ENCODE measurements around the gene OR52B2.

The OR52B2 gene

GRCh38 chr11:6202041-6202440 lies 31.9 kb upstream of the OR52B2 start:
- H3K36me3 ChIP-seq (ENCODE audit: insufficient read depth, low read length), result no peaks in the 10 kb centered on the region
- no peaks in the 10 kb centered on the region for H3K27me3 ChIP-seq (ENCODE audit: insufficient read depth, low read length)
- H3K4me3 ChIP-seq (ENCODE audit: low read depth, low read length), result no peak overlapping the region
- H3K79me2 ChIP-seq (ENCODE audit: control insufficient read depth, insufficient read depth, low read length, unreplicated experiment), result no peaks in the 10 kb centered on the region
- H3K4me1 ChIP-seq (ENCODE audit: control insufficient read depth, insufficient read depth, low read length, unreplicated experiment), result no peaks in the 10 kb centered on the region
- no peak overlapping the region for H2AFZ ChIP-seq (ENCODE audit: low read length, unreplicated experiment)
- no peak overlapping the region for H3K27ac ChIP-seq (ENCODE audit: low read depth, low read length)

- Histone ChIP-seq H3K36me3 (ENCODE audit: insufficient read depth, low read length) (no peaks in the 10 kb centered on the region), H3K4me3 (ENCODE audit: low read depth, low read length) (no peak overlapping the region), H2AFZ (ENCODE audit: low read length, unreplicated experiment) (no peak overlapping the region), H3K27ac (ENCODE audit: low read depth, low read length) (no peak overlapping the region), H3K79me2 (ENCODE audit: control insufficient read depth, insufficient read depth, low read length, unreplicated experiment) (no peaks in the 10 kb centered on the region), H3K4me1 (ENCODE audit: control insufficient read depth, insufficient read depth, low read length, unreplicated experiment) (no peaks in the 10 kb centered on the region), H3K27me3 (ENCODE audit: insufficient read depth, low read length) (no peaks in the 10 kb centered on the region)
Observed at GRCh38 chr11:6201481-6201880, 31.4 kb upstream of the OR52B2 start.

- Histone ChIP-seq H3K27ac (ENCODE audit: low read depth, low read length) (no peak overlapping the region), H3K36me3 (ENCODE audit: insufficient read depth, low read length) (no peaks in the 10 kb centered on the region), H3K4me1 (ENCODE audit: control insufficient read depth, insufficient read depth, low read length, unreplicated experiment) (no peaks in the 10 kb centered on the region), H3K4me3 (ENCODE audit: low read depth, low read length) (no peak overlapping the region), H2AFZ (ENCODE audit: low read length, unreplicated experiment) (no peak overlapping the region), H3K27me3 (ENCODE audit: insufficient read depth, low read length) (no peaks in the 10 kb centered on the region), H3K79me2 (ENCODE audit: control insufficient read depth, insufficient read depth, low read length, unreplicated experiment) (no peaks in the 10 kb centered on the region)
Observed at GRCh38 chr11:6200975-6201374, 30.8 kb upstream of the OR52B2 start.

DNA sequence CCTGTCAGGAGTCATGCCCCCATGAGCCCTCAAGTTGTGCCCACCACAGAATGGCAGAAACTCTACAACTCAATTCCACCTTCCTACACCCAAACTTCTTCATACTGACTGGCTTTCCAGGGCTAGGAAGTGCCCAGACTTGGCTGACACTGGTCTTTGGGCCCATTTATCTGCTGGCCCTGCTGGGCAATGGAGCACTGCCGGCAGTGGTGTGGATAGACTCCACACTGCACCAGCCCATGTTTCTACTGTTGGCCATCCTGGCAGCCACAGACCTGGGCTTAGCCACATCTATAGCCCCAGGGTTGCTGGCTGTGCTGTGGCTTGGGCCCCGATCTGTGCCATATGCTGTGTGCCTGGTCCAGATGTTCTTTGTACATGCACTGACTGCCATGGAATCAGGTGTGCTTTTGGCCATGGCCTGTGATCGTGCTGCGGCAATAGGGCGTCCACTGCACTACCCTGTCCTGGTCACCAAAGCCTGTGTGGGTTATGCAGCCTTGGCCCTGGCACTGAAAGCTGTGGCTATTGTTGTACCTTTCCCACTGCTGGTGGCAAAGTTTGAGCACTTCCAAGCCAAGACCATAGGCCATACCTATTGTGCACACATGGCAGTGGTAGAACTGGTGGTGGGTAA lies 29.2 kb upstream of the OR52B2 start, which contains the start of gene OR52W1:
Gene OR52W1 (plus strand): TSS at position 51 of the 637 bp plus-strand sequence. CDS start 0 bp downstream, at position 51.
- peaks cover 6% of the 10 kb centered on the region; the same call in 1 of the 2 replicates for H3K27me3 ChIP-seq (ENCODE audit: insufficient read depth, low read length)
- no peak within 1 kb of the TSS for H3K27ac ChIP-seq (ENCODE audit: low read depth, low read length)
- no peak within 1 kb of the TSS for H3K4me3 ChIP-seq (ENCODE audit: low read depth, low read length)
- H3K79me2 ChIP-seq (ENCODE audit: control insufficient read depth, insufficient read depth, low read length, unreplicated experiment), result no peaks in the 10 kb centered on the region
- H3K36me3 ChIP-seq (ENCODE audit: insufficient read depth, low read length), result no peaks in the 10 kb centered on the region
- no peak within 1 kb of the TSS for H2AFZ ChIP-seq (ENCODE audit: low read length, unreplicated experiment)
- no peaks in the 10 kb centered on the region for H3K4me1 ChIP-seq (ENCODE audit: control insufficient read depth, insufficient read depth, low read length, unreplicated experiment)

DNA sequence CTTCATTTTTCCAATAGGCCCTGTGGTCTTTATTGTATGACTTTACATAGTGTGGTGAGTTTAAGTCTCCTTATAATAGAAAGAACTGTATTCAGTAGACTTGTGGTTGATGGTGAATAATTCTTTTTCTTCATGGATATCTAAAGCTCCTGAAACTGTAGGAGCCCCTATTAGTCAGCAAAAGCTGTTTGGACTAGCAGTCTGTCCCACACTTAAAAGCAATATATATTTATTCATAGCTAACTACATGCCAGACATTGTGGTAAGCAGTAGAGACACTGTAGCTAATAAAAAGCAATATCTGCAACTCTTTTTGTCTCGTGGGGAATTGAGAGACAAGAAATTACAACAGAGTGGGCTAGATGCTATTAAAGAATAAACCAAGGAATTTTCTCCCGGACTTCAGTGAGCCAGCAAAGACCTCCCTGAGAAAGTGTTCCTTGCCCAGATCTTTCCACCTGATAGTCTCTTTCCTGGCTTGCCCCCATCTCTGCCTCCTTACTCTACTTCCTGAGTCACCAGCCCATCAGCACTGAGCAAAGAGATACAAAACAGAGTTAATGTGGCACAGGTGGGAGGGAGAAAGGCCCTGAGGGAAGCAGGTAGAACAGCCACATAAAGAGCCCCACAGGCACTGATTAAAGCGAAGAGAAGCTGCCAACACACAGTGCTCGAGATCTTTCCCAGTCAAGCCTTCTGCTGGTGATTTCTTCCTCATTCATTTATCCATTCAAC lies 27.5 kb upstream of the OR52B2 start:
- Histone ChIP-seq H3K27me3 (ENCODE audit: insufficient read depth, low read length) (peaks cover 16% of the 10 kb centered on the region; the same call in 1 of the 2 replicates), H3K4me1 (ENCODE audit: control insufficient read depth, insufficient read depth, low read length, unreplicated experiment) (no peaks in the 10 kb centered on the region), H3K79me2 (ENCODE audit: control insufficient read depth, insufficient read depth, low read length, unreplicated experiment) (no peaks in the 10 kb centered on the region), H3K27ac (ENCODE audit: low read depth, low read length) (no peak overlapping the region), H3K4me3 (ENCODE audit: low read depth, low read length) (no peak overlapping the region), H2AFZ (ENCODE audit: low read length, unreplicated experiment) (no peak overlapping the region), H3K36me3 (ENCODE audit: insufficient read depth, low read length) (no peaks in the 10 kb centered on the region)

- Histone ChIP-seq H3K27ac (ENCODE audit: low read depth, low read length) (no peak overlapping the region), H3K4me3 (ENCODE audit: low read depth, low read length) (no peak overlapping the region), H2AFZ (ENCODE audit: low read length, unreplicated experiment) (no peak overlapping the region), H3K27me3 (ENCODE audit: insufficient read depth, low read length) (peaks cover 16% of the 10 kb centered on the region; the same call in 1 of the 2 replicates), H3K36me3 (ENCODE audit: insufficient read depth, low read length) (no peaks in the 10 kb centered on the region), H3K79me2 (ENCODE audit: control insufficient read depth, insufficient read depth, low read length, unreplicated experiment) (no peaks in the 10 kb centered on the region), H3K4me1 (ENCODE audit: control insufficient read depth, insufficient read depth, low read length, unreplicated experiment) (no peaks in the 10 kb centered on the region)
Observed at GRCh38 chr11:6196396-6196795, 26.3 kb upstream of the OR52B2 start.

DNA sequence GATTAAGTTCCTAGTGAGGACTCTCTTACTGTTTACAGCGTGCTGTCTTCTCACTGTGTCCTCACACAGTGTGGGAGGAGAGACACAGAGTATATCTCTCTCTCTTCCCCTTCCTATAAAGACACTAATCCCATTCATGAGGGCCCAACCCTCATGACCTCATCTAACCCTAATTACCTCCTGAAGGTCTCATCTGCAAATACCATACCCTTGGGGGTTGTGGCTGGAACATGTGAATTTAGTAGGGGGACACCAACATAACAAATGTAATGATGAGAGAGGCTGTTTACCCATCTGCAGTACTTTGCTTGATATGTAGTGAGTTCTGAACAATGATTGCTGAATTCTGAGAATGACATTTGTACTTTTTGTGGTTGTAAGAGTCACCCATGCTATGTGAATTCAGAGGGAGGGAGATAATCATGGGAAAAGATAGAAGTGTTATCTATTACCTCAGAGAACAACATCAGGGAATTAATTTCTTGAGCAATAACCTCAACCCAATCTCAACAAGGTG lies 24.0 kb upstream of the OR52B2 start:
- Histone ChIP-seq H3K4me3 (ENCODE audit: low read depth, low read length) (no peak overlapping the region), H3K27ac (ENCODE audit: low read depth, low read length) (no peak overlapping the region), H3K4me1 (ENCODE audit: control insufficient read depth, insufficient read depth, low read length, unreplicated experiment) (no peaks in the 10 kb centered on the region), H3K27me3 (ENCODE audit: insufficient read depth, low read length) (peaks cover 16% of the 10 kb centered on the region; the same call in 1 of the 2 replicates), H3K79me2 (ENCODE audit: control insufficient read depth, insufficient read depth, low read length, unreplicated experiment) (no peaks in the 10 kb centered on the region), H2AFZ (ENCODE audit: low read length, unreplicated experiment) (no peak overlapping the region), H3K36me3 (ENCODE audit: insufficient read depth, low read length) (no peaks in the 10 kb centered on the region)

DNA sequence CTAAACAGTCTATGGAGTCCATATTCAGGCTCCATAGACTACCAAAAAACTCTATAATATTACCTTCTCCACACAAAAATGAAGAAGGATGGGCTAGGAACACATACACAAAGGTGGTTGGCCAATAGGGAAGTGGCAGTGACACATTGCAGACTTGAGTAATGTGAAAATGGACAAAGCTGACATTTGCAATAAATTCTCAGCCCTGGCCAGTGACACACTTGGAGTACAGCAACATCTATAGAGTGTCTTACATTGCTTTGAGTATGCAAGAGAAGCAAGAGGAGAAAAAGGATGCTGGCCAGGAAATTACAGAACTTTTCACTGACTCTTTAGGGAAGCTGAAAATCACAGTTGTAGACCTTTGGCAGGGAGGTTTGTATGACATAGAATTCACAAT lies 21.6 kb upstream of the OR52B2 start:
- no peaks in the 10 kb centered on the region for H3K79me2 ChIP-seq (ENCODE audit: control insufficient read depth, insufficient read depth, low read length, unreplicated experiment)
- no peak overlapping the region for H2AFZ ChIP-seq (ENCODE audit: low read length, unreplicated experiment)
- H3K4me3 ChIP-seq (ENCODE audit: low read depth, low read length), result no peak overlapping the region
- H3K27ac ChIP-seq (ENCODE audit: low read depth, low read length), result no peak overlapping the region
- H3K27me3 ChIP-seq (ENCODE audit: insufficient read depth, low read length), result peaks cover 16% of the 10 kb centered on the region; the same call in 1 of the 2 replicates
- H3K36me3 ChIP-seq (ENCODE audit: insufficient read depth, low read length), result no peaks in the 10 kb centered on the region
- H3K4me1 ChIP-seq (ENCODE audit: control insufficient read depth, insufficient read depth, low read length, unreplicated experiment), result no peaks in the 10 kb centered on the region

DNA sequence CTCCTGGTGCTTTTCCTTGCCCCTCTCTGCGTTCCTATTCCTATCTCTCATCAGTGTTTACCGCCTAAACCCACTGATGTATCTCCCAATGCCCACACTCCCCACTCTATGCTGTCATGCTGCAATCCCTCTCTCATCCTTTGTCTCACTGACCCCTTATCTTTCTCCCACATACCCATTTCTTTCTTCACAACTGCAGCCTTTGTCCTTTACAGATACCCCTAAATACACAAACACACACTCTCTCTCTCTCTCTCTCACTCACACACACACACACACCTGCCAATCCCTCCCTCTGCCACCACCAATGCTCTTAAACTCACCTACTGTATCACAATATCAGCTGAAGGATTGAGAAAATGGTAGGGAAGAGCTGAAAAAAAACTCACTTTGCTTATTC lies 5.3 kb upstream of the OR52B2 start:
- H3K4me3 ChIP-seq (ENCODE audit: low read depth, low read length), result no peak overlapping the region
- H3K79me2 ChIP-seq (ENCODE audit: control insufficient read depth, insufficient read depth, low read length, unreplicated experiment), result no peaks in the 10 kb centered on the region
- no peak overlapping the region for H3K27ac ChIP-seq (ENCODE audit: low read depth, low read length)
- H3K36me3 ChIP-seq (ENCODE audit: insufficient read depth, low read length), result no peaks in the 10 kb centered on the region
- H3K4me1 ChIP-seq (ENCODE audit: control insufficient read depth, insufficient read depth, low read length, unreplicated experiment), result no peaks in the 10 kb centered on the region
- no peak overlapping the region for H2AFZ ChIP-seq (ENCODE audit: low read length, unreplicated experiment)
- H3K27me3 ChIP-seq (ENCODE audit: insufficient read depth, low read length), result peaks cover 41% of the 10 kb centered on the region

- Histone ChIP-seq H3K4me1 (ENCODE audit: control insufficient read depth, insufficient read depth, low read length, unreplicated experiment) (no peaks in the 10 kb centered on the region), H3K27me3 (ENCODE audit: insufficient read depth, low read length) (no peaks in the 10 kb centered on the region; the same call in 1 of the 2 replicates), H3K27ac (ENCODE audit: low read depth, low read length) (no peak overlapping the region), H3K4me3 (ENCODE audit: low read depth, low read length) (no peak overlapping the region), H3K36me3 (ENCODE audit: insufficient read depth, low read length) (no peaks in the 10 kb centered on the region), H3K79me2 (ENCODE audit: control insufficient read depth, insufficient read depth, low read length, unreplicated experiment) (no peaks in the 10 kb centered on the region), H2AFZ (ENCODE audit: low read length, unreplicated experiment) (no peak overlapping the region)
Observed at GRCh38 chr11:6156628-6157359, 13.3 kb downstream of the OR52B2 start.

Measured in ACC112 (cell line).